CMK (cell line): ENCODE data around the gene FKBP2.

ENCODE experiments used
- DNase-seq: peaks from one replicate; pipeline ENCODE4 v3.0.0-alpha.2; 2010; ENCODE audit warnings: low read depth

Gene FKBP2

DNA sequence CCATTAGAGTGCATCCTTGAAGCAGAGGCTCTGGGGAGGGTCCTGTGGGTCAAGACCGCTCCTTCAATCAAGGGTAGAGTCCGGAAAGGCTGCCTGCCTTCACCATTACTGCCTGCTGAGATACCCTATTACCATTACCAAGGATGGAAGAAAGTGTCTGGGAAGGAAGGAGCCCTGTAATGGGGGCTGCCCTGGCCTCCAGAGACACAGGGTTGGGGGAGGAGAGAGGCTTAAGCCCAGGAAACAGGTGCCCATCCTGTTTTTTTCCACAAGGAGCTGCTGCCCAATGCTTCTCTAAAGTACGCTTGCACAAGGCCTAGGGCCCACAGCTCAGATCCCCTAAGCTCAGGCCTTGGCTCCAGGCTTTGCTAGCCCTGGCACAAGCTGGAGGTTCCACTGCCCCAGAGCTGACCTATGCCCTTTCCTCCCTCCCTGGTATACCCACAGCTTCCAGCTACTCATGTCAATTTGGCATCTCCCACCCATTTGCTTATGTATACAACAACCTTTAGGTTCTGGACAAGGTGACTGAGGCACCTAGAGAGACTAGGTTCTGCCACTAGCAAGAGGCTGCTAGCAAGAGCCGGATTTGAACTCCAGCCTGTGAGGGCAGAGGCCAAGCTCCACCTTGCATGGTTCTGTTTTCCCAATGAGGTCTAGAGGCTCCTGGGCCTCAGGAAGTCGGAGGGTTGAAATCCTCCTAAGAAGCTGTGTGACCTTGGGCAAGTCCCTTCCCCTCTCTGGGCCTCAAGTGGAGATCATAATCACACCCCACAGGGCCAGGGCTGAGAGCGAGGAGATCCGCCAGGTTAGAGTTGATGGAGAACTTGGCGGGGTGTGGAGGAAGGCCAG lies 8.9 kb downstream of the FKBP2 start:
- no peak for DNase-seq

DNA sequence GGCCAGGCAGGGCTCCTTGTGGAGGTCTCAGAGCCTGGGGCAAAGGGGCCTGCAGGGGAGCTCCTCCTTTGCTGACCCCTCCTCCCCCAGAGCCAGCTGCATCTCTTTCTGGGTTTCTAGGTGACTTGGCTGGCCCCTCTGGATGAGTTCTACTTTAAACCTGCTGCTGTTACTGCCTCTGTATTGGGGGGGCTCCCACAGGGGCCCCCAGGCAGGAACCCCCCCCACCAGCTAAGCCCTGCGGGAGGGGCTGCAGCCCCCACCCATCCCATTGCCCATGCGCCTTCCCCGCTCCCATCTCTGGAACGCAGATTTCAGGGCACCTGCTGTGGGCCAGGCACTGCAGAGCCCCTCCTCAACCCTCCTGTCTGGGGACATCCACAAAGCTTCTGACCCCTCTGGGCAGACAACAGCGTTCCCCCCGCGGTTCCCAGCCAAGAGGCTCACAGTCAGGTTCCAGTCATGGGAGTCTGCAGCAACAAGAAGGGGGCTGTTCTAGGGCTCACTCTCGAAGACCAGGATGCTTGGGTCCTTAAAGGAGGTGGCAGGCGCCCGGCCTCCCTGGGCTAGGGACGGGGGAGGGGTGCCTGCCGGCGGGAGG lies 9.6 kb downstream of the FKBP2 start:
- DNase-seq: no peak

DNA sequence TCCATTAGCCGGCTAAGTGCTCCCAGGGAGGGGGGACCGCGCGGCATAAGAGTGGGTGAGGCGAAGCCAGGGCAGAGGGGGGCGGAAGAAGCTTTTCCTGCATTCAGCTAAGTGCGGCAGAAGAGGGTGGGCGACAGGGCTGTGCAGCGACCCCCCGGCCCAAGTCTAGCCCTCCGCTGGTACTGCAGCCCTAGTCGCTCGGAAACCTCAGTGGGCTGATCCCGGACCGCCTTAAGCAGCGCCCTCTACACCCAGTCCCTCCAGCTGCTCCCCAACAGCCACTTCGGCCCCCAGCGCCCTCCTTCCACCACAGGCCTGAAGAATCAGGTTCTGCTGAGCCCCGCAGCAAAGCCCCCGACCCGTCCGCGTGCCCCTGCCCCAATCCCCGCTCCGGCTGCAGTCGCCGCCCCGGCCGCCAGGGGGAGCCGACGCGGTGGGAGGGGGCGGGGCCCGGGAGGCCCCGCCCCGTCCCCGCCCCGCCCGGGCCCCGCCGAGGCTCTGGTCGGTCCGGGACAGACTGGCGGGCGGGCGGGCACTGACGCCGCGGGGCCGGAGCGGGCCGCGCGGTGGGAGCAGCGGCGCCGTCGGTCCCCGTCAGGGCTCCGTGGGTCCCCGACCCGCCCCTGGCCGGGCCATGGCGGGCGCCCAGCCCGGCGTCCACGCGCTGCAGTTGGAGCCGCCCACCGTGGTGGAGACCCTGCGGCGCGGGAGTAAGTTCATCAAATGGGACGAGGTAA lies 10.3 kb downstream of the FKBP2 start, which contains the start of gene PLCB3:
Gene PLCB3 (plus strand): TSS at position 515 of the 737 bp plus-strand sequence. CDS start 120 bp downstream, at position 635.
- no peak for DNase-seq

DNA sequence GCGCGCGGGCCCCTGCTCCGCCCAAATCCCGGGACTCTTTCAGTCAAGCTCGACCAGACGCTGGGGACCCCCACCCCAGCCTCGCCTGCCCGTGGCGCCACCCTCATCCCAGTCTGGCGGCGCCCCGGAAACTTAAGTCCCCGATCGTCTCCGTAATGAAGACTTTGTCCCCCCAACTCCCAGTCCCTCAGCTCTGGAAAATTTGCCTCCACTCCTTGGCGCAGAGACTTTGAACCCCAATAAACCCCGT lies 10.8 kb downstream of the FKBP2 start:
- DNase-seq: no peak

DNA sequence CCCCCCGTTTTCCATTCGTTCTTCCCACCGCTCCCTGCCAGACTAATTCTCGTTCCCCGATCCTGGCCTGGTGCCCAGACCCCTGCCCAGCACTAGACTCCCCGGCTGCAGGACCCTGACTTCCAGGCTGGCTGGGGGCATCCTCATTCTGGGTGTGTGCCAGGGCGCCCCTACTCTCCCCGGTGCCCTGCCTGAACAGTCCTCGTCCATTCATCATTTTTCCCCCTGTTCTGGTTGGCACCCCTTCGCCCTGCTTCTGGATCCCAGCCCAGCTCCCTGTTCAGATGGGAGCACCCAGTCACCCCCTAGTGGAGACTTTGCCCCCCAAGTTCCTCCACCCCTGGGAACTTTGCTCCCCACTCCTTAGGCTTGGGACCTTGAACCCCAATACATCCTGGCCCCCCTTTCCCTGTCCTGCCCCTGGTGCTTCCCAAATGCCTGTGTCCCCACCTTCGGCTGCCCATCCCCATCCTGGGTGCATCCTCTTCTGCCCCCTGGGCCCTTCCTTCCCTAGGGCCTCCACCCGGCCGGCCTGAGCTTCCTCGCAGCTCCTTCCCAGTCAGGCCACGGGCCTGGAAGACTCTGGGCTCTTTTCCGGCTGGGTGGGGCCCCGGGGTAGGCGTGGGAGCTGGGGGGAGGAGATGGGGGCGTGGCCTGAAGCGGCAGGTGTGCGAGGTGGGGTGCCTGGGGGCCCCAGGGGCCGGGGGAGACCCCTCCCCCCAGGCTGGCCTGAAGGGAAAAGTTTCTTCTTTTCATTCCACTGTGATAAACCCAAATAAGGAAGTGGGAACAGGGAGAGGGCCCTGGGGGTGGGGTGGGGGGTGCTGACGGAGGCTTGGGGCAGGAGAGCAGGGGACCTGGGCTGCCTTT lies 11.3 kb downstream of the FKBP2 start:
- DNase-seq: no peak

DNA sequence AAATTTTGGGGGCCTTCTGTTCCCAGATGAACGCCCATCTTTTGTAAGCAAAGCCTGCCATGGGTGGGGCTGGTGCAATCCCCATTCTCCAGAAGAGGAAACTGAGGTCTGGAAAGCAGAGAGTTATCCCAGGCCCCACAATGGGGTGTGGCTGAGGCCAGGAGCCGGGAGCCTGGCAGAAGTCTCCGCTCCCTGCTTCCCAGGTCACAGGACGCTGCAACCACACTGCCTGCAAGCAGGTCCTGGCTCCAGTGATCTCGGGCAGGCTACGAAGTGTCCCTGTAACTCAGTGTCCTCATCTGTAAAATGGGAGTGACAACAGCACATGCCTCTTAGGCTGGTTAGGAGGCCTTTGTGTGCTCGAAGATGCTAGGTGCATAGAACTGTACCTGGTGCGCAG lies 12.1 kb downstream of the FKBP2 start:
- no peak for DNase-seq

DNA sequence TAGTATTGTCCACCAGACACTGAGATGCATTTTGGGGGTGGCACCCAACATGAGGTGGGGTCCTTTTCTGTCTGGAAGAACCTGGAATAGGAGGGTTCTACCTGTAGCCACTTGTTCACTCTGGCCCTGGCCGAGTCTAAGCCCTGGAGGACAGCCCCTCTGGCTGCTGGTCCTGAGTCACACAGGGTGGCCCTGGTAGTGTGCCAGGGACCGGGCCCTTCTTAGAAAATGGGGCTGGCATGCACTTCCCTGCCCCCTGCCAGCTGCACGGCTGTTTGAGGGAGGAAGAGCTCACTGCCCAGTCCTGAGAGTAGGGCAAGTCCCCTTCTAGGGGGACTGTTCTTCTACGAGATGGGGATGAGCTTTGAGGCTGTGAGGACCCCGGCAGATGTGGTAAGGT lies 12.6 kb downstream of the FKBP2 start:
- no peak for DNase-seq

DNA sequence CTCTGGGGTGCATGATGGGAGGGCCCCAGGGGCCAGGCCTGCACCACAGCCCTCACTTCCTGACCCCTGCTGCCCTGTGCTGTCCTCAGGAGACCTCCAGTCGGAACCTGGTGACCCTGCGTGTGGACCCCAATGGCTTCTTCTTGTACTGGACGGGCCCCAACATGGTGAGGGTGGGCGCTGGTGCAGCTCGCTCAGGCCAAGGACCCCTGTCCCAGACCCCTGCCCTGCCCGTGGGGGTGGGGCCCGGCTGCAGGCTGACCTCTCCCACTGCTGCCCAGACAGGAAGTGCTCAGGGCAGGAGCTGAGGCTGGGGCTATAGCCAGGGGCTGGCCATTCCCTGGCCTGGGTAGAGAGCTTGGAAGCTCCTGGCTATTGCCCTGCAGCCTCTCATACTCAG lies 13.4 kb downstream of the FKBP2 start:
- no peak for DNase-seq

DNA sequence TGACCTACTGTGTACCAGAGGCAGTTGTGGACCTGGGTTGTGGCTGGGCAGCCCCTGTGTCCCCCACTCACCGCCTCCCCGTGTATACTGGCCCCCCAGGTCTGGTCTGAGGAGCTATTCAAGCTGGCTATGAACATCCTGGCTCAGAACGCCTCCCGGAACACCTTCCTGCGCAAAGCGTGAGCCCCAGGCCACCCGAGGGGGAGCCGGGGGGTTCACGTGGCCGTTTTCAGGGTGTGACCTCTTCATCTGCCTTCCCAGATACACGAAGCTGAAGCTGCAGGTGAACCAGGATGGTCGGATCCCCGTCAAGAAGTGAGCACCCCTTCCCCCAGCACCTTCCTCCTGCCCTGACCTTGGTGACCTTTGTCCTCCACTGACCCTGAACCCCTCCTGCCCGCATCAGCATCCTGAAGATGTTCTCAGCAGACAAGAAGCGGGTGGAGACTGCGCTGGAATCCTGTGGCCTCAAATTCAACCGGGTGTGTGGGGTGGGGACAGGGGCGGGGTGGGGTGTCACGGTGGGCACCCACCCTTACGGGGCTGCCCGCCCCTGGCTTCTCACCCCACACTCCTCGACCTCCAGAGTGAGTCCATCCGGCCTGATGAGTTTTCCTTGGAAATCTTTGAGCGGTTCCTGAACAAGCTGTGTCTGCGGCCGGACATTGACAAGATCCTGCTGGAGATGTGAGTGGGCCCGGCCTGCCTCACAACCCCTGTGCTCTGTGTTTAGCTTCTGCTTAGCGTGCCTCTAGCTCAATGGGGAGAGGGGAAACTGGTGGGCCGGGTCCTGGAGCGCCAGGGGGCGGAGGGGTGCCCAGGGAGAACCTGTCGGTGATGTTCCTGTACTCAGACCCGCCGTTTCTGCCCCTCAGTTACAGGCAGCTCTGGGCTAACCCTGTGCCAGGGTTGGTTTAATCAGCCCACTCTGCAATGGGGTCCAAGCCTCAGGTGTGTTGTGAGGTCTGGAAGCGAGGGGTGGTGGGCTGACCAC lies 14.5 kb downstream of the FKBP2 start:
- no peak for DNase-seq

DNA sequence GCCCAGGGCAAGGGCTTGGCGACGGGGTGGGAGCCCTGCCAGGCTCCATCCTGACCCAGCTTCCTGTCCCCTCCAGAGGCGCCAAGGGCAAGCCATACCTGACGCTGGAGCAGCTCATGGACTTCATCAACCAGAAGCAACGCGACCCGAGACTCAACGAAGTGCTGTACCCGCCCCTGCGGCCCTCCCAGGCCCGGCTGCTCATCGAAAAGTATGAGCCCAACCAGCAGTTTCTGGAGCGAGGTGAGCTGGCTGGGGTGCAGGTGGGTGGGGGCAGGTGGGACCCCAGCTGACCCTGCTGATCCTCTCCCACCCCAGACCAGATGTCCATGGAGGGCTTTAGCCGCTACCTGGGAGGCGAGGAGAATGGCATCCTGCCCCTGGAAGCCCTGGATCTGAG lies 15.4 kb downstream of the FKBP2 start:
- DNase-seq: no peak

DNA sequence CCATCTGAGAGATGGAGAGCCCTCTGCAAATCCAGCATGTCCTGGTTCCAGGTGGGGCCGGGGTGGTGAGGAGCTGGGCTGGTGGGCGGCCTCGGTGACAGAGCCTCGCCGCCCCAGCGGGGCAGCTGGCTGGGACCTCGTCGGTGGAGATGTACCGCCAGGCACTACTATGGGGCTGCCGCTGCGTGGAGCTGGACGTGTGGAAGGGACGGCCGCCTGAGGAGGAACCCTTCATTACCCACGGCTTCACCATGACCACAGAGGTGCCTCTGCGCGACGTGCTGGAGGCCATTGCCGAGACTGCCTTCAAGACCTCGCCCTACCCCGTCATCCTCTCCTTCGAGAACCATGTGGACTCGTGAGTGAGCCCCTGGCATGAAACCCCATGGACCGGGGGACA lies 17.5 kb downstream of the FKBP2 start:
- no peak for DNase-seq

DNA sequence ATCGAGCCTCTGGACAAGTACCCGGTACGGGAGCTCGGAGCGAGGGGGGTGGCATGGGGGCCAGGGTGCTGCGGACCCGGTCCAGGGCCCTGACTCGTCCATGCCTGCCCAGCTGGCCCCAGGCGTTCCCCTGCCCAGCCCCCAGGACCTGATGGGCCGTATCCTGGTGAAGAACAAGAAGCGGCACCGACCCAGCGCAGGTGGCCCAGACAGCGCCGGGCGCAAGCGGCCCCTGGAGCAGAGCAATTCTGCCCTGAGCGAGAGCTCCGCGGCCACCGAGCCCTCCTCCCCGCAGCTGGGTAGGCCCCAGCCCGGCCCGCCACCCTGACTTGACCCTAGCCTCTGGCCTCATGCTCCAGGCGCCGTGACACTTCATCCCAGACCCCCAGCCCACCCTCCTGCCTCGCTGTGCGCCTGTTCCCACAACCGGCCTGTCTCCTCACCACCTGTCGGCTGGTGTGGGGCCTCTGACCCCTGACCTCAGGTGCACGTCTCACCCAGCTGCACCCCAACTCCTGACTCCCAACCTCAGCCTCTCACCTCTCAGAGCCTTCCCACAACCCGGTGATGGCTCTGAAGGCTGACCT lies 18.1 kb downstream of the FKBP2 start:
- DNase-seq: no peak

DNA sequence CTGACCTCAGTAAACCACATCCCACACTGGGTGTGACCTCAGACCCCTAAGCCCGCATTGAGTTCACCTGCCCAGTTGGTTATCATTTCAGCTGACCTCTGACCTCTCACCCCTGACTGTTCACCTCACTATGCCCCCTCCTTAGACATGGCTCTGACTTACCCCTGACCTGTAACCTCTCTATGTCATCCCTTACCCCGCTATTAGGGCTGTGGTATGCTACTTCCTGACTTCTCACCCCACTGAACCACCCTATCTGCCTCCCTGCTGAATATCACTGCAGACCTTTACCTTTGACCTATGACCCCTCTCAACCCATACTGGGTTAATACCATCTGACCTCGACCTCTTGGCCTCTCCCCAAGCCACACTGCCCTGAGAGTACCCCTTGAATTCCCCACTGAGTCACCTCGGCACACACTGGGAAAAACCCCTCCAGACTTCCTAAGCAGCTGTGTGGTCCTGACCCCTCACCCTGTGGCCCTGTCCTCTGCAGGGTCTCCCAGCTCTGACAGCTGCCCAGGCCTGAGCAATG lies 18.7 kb downstream of the FKBP2 start:
- no peak for DNase-seq

DNA sequence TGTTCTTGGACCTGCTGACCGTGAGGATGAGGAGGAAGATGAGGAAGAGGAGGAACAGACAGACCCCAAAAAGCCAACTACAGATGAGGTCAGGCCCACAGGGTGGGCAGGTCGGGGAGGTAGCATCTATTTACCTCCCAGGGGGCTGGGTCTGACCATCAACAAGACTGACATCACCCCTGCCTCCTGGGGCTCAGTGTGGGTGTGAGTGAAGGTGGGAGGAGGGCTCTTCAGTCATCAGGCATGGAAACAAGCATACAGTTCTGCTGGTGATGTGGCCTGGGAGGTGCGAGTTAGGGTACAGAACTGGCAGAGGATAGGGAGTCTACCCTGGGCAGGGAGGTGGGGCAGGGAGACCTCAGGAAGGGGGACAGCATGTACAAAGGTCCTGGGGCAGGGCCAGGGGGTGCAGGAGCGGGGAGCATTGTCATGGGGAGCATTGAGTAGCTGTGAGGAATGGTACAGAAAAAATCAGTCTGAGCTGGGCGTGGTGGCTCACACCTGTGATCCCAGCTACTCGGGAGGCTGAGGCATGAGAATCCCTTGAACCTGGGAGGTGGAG lies 19.3 kb downstream of the FKBP2 start:
- DNase-seq: no peak

DNA sequence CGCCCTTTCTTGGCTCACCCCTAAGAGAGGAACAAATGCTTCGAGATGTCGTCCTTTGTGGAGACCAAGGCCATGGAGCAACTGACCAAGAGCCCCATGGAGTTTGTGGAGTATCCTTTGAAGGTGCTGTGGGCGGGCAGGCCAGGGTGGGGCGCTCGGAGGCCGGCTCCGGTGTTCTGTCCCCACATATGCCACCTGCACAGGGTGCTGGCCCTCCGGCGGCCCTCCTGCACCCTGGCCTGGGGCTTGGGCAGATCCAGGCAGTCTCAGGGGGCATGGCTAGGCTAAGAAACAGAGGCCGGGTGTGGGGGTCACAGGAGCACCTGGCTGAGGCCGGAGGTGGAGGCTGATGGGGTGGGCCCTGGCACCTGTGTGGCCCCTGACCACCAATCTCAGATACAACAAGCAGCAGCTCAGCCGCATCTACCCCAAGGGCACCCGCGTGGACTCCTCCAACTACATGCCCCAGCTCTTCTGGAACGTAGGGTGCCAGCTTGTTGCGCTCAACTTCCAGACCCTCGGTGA lies 20.7 kb downstream of the FKBP2 start:
- DNase-seq: no peak

DNA sequence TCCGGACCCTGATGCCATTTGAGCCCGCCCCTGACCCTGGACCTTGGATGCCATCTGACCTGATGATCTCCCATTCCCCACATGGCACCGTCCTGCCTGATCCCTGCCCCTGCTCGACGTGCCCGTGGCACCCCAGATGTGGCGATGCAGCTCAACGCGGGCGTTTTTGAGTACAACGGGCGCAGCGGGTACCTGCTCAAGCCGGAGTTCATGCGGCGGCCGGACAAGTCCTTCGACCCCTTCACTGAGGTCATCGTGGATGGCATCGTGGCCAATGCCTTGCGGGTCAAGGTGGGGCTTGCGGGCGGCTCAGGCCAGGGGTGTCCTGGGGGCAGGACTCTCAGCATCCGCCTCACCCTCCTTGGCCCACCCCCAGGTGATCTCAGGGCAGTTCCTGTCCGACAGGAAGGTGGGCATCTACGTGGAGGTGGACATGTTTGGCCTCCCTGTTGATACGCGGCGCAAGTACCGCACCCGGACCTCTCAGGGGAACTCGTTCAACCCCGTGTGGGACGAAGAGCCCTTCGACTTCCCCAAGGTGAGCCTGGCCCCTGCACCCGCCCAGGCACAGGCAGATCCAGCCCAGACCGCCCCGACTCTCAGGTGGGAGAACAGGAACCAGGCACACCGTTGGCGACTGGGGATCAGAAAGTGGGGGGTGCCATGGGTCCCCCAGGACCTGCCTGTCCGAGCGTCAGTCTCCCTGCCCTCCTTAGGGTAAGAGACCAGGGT lies 21.5 kb downstream of the FKBP2 start:
- DNase-seq: no peak

DNA sequence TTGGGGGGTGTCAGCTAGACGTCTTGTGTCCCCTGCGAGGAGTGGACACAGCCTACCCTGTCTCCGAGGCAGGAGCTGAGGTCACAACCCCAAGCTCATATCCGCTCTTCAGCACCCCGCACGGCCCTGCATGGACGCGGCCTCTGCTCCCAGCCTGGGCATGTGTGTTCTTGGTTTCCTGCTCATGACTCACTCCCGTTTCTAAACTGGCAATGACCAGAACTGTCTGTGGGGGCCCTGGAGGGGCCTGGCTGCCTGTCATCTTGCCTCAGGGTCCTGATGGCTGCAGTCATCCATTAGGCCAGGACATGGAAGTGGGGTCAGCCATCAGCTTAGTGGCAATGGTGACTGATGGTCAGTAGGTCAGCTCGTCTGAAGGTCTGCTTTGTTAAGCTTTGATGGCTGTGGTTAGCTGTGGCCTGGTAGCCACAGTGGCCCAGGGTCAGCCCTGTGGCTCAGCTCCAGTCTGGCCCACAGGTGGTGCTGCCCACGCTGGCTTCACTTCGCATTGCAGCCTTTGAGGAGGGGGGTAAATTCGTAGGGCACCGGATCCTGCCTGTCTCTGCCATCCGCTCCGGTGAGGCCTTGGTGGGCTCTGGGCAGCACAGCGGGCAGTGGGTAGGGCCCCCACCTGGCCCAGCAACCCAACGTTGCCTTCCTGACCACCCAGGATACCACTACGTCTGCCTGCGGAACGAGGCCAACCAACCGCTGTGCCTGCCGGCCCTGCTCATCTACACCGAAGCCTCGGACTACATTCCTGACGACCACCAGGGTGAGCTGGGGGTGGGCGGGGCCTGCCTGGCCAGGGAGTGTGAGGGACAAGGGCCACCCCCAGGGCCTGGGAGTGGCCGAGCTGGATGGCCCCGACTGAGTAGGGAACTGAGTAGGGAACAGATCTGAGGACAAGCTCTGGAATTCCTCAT lies 22.4 kb downstream of the FKBP2 start:
- DNase-seq: no peak

DNA sequence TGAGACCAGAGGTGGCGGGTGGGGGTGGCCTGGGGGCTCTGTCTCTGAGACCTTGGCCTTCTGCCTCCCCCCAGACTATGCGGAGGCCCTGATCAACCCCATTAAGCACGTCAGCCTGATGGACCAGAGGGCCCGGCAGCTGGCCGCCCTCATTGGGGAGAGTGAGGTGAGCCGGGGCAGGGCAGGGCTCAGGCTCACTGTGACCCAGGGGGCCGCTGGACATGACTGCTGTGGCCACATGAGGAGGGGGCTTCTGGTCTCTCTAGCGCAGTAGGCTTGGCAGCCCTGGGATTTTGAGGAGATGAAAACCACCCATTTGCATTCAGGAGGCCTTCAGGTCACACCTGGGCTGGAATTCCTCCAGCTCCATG lies 23.0 kb downstream of the FKBP2 start:
- no peak for DNase-seq
